GM12801 (cell line): ENCODE data around the gene APOL3.

Source experiments
- TF ChIP-seq, protein P1 (sequence below): IDR thresholded peaks from one replicate; pipeline ENCODE4 v1.5.1; 2011; ENCODE audit warnings: control low read depth; ENCODE audit not compliant: insufficient read length; ENCODE audit errors: extremely low read depth

The APOL3 gene

DNA sequence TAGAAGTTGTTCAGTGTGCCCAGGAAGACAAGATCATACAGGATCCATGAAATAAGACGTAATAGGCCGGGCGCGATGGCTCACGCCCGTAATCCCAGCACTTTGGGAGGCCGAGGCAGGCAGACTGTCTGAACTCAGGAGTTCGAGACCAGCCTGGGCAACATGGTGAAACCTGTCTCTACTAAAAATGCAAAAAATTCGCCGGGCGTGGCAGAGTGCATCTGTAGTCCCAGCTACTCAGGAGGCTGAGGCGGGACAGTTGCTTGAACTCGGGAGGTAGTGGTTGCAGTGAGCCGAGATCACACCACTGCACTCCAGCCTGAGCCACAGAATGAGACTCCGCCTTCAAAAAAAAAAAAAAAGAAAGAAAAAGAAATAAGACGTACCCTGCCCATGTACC is 56.7 kb downstream of the APOL3 start:
- TF ChIP-seq, protein P1, sequence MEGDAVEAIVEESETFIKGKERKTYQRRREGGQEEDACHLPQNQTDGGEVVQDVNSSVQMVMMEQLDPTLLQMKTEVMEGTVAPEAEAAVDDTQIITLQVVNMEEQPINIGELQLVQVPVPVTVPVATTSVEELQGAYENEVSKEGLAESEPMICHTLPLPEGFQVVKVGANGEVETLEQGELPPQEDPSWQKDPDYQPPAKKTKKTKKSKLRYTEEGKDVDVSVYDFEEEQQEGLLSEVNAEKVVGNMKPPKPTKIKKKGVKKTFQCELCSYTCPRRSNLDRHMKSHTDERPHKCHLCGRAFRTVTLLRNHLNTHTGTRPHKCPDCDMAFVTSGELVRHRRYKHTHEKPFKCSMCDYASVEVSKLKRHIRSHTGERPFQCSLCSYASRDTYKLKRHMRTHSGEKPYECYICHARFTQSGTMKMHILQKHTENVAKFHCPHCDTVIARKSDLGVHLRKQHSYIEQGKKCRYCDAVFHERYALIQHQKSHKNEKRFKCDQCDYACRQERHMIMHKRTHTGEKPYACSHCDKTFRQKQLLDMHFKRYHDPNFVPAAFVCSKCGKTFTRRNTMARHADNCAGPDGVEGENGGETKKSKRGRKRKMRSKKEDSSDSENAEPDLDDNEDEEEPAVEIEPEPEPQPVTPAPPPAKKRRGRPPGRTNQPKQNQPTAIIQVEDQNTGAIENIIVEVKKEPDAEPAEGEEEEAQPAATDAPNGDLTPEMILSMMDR, result no peak

DNA sequence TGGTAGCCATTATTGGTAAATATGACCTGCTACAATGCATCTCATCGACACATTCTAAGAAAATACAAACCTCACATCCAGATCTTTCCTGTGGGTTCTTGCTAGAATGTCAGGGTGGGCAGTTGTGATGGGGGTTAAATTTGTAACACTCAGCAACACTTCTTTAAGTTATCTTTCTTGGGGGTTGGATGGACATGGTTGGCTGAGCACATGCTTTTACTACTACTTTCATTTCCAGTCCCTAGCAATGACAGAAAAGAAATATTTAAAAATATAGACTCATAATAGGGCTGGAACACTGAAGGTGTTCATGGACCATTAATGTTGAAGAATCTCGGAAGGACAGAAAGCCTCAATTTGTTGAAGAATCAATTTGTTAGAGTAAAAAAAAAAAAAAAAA is 57.6 kb downstream of the APOL3 start:
- TF ChIP-seq, protein P1, result no peak

DNA sequence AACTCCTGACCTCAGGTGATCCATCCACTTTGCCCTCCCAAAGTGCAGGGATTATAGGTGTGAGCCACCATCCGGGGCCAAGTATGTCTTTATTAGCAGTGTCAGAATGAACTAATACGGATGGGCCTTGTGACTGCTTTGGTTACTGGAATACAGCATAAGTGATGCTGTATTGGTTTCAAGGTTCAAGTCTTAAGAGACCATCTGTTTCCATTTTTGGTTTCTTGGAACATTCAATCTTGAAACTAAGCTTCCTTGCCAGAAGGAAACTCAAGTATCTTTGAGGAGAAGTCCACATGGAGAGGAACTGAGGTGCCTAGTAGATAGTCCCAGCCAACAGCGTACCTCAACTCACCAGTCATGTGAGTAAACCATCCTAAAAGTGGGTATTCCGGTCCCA is 58.8 kb downstream of the APOL3 start:
- TF ChIP-seq, protein P1, result no peak

DNA sequence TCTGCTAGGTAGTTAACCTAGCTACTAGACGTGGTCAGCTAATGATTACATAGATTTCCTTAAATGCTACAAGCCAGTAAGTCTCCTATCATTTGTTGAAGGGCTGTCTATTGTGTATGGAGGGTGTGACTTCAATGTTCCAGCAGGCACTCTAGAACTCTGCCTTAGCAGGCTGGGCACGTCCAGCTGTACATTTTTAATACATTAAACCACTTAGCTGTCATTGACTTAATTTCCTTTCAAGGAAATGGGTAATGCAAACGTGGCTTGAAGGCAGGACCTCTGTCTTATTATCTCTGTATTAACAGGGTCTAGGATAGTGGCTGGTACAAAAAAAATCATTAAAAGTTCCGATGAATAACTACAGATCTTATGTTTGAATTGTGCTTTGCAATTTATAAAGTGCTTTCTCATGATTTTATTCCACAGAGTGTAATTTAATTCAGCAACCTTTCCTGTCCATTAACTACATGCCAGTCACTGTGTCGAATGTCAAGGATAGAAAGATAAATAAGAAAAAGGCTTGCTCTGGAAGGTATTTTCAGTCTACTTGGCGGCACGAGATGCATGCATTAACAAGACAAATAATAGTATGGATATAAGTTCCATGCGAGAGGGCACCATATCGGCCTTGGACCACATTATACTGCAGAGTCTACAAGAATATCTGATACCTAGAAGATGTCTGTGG is 60.3 kb downstream of the APOL3 start:
- TF ChIP-seq, protein P1, result no peak

DNA sequence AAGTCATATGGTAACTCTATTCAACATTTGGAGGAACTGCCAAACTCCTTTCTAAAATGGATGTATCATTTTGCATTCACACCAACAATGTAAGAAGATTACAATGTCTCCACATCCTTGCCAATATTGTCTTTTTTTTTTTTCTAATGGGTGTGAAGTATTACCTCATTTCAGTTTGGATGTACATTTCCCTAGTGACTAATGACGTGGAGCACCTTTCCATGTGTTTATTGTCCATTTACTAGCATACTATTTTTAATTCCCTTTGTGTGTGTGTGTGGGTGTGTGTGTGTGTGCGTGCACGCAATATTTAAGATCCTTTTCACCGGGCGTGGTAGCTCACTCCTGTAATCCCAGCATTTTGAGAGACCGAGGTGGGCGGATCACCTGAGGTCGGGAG is 62.7 kb downstream of the APOL3 start:
- TF ChIP-seq, protein P1, result no peak
